Measurements from ENCODE around the gene TRPV2. TPM values are rescaled to one million over a fixed set of nuclear protein-coding genes. Genes with fewer than 3 reads are reported as not detected.

The TRPV2 gene
- total RNA-seq, 1 donor from 2014 or later: 1.7 TPM

DNA sequence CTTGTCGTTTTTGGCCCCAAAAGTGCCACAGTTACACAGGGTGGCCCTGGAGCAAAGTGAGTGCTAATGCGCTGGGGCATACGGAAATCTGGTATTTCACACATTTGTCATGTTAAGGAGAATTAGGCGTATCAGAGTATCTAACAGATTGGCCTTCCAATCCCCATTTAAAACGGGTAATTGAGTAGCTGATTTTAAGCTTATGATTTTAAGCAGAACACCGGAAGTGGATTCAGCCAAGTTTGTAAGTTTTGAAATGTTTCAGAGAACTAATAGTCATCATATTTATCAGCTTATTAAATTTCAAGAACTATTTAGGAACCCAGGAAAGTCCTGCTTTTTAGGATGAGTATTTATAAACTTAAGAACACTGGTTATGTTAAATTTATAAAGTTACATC, 57.2 kb downstream of the TRPV2 start:
- peaks cover 2% of the 10 kb centered on the region for H3K27me3 Mint-ChIP-seq
- H3K36me3 Mint-ChIP-seq: no peaks in the 10 kb centered on the region
- no peak overlapping the region for H3K4me3 Mint-ChIP-seq
- no peak overlapping the region for H3K27ac Mint-ChIP-seq
- H3K9me3 Mint-ChIP-seq: no peaks in the 10 kb centered on the region
- DNase-seq (ENCODE audit: extremely low spot score, unreplicated experiment): no peak
- no peak for TF ChIP-seq CTCF (conservative IDR thresholded peaks at IDR 0.05)
- peaks cover 24% of the 10 kb centered on the region for H3K4me1 Mint-ChIP-seq (ENCODE audit: unreplicated experiment)

DNA sequence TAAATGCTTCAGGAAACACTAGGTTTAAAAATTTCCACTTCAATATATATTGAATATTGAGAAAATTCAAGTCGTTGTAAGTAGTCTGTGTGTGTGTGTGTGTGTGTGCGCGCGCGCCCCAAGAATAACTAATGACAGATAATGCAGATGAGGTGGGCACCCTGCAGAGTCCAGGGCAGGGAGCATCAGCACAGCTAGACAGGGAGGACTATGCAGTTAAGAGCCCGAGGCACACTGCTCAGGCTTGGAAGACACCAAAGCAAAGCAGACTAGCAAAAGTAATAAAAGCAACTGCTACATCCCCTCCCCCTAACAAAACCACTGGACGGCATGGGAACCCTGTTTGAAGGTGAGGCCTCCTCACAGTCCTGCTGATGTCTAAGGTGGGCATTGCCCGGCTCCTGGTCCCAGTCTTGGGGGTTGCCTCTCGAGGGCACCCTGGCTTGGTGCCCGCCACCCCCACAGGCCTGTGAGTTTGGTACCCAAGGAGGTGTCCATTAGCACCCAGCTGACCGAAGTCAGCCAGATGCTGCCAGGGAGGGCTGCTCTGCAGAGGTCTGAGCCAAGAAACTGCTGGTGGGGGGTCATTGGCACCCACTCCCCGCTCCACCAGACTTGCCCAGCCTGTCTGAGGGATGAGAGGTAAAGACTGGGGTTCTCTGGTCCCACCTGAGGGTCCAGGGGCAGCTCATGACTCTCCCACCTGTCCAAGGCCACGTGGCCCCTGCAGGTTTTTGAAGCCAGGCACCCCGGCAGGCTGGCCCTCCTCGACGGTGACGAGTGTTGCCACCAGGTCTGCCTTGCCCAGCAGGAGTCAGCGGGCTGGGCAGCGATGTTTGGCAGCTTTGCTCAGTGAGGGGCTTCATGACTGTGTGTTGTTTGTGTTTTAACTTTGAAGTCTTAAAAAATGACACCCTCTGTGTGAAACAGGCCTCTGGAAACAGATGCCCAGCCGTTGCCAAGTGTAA, 58.0 kb downstream of the TRPV2 start:
- H3K36me3 Mint-ChIP-seq: no peaks in the 10 kb centered on the region
- peaks cover 24% of the 10 kb centered on the region for H3K4me1 Mint-ChIP-seq (ENCODE audit: unreplicated experiment)
- no peak for DNase-seq (ENCODE audit: extremely low spot score, unreplicated experiment)
- H3K4me3 Mint-ChIP-seq: no peak overlapping the region
- no peaks in the 10 kb centered on the region for H3K9me3 Mint-ChIP-seq
- TF ChIP-seq CTCF (conservative IDR thresholded peaks at IDR 0.05): no peak
- no peak overlapping the region for H3K27ac Mint-ChIP-seq
- H3K27me3 Mint-ChIP-seq: peaks cover 2% of the 10 kb centered on the region

- Mint-ChIP-seq H3K27me3 (peaks cover 2% of the 10 kb centered on the region), H3K4me3 (no peak overlapping the region), H3K27ac (no peak overlapping the region), H3K36me3 (no peaks in the 10 kb centered on the region), H3K4me1 (ENCODE audit: unreplicated experiment) (peaks cover 20% of the 10 kb centered on the region), H3K9me3 (no peaks in the 10 kb centered on the region)
- TF ChIP-seq CTCF (conservative IDR thresholded peaks at IDR 0.05): no peak
- DNase-seq (ENCODE audit: extremely low spot score, unreplicated experiment): no peak
These were observed 58.8 kb downstream of the TRPV2 start for GRCh38 chr17:16474012-16474725.

DNA sequence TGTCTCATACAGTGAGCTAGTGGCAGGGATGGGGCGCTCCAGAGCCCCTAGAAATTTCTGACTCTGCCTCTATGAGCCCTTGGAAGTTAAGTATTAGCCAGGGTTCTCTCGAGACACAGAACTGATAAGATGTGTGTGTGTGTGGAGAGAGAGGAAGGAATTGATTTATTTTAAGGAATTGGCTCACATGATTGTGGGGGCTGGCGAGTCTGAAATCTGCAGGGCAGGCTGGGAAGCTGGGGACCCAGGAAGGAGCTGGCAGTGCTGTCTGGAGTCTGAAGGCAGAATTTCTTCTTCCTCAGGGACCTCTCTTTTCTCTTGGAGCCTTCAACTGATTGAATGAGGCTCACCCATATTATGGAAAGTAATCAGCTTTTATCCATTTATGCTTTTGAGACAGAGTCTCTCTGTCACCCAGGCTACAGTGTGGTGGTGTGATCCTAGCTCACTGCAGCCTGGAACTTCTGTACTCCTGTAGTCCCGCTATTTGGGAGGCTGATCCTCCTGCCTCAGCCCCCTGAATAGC, 59.9 kb downstream of the TRPV2 start:
- peaks cover 2% of the 10 kb centered on the region for H3K27me3 Mint-ChIP-seq
- DNase-seq (ENCODE audit: extremely low spot score, unreplicated experiment): no peak
- no peaks in the 10 kb centered on the region for H3K36me3 Mint-ChIP-seq
- no peak overlapping the region for H3K4me3 Mint-ChIP-seq
- no peak for TF ChIP-seq CTCF (conservative IDR thresholded peaks at IDR 0.05)
- H3K27ac Mint-ChIP-seq: no peak overlapping the region
- peaks cover 9% of the 10 kb centered on the region for H3K4me1 Mint-ChIP-seq (ENCODE audit: unreplicated experiment)
- no peaks in the 10 kb centered on the region for H3K9me3 Mint-ChIP-seq

- Mint-ChIP-seq H3K27ac (no peak overlapping the region), H3K4me3 (no peak overlapping the region), H3K36me3 (no peaks in the 10 kb centered on the region), H3K4me1 (ENCODE audit: unreplicated experiment) (peaks cover 7% of the 10 kb centered on the region), H3K9me3 (no peaks in the 10 kb centered on the region), H3K27me3 (peaks cover 2% of the 10 kb centered on the region)
- no peak for TF ChIP-seq CTCF (conservative IDR thresholded peaks at IDR 0.05)
- no peak for DNase-seq (ENCODE audit: extremely low spot score, unreplicated experiment)
These were observed 61.9 kb downstream of the TRPV2 start for GRCh38 chr17:16477255-16477654.

Measured in type B pancreatic cell (in vitro differentiated cells).